ENCODE measurements around the gene IMMP2L. TPM values are rescaled to one million over a fixed set of nuclear protein-coding genes. Genes with fewer than 3 reads are reported as not detected.
A peak's percentile ranks its signal among the peaks of the same experiment; 100 is the strongest.

Gene IMMP2L
- total RNA-seq, 1 donor from 2014 or later = 29.7 TPM

- H3K27ac Mint-ChIP-seq = no peak overlapping the region
- H3K27me3 Mint-ChIP-seq = no peaks in the 10 kb centered on the region
- peaks cover 6% of the 10 kb centered on the region for H3K4me1 Mint-ChIP-seq (ENCODE audit: low read depth)
- no peaks in the 10 kb centered on the region for H3K36me3 Mint-ChIP-seq (ENCODE audit: insufficient read depth)
- TF ChIP-seq CTCF (IDR thresholded peaks at IDR 0.05; ENCODE audit: unreplicated experiment) = no peak
- H3K4me3 Mint-ChIP-seq (ENCODE audit: low read depth) = no peak overlapping the region
- H3K9me3 Mint-ChIP-seq (ENCODE audit: low read depth) = no peaks in the 10 kb centered on the region
- DNase-seq (ENCODE audit: low spot score, unreplicated experiment) = no peak
Observed at GRCh38 chr7:110724811-110725210, 837.5 kb downstream of the IMMP2L start.

- no peaks in the 10 kb centered on the region for H3K36me3 Mint-ChIP-seq (ENCODE audit: insufficient read depth)
- H3K4me3 Mint-ChIP-seq (ENCODE audit: low read depth) = no peak overlapping the region
- peaks cover 8% of the 10 kb centered on the region for H3K9me3 Mint-ChIP-seq (ENCODE audit: low read depth)
- DNase-seq (ENCODE audit: low spot score, unreplicated experiment) = no peak
- no peak for TF ChIP-seq CTCF (IDR thresholded peaks at IDR 0.05; ENCODE audit: unreplicated experiment)
- peaks cover 6% of the 10 kb centered on the region for H3K4me1 Mint-ChIP-seq (ENCODE audit: low read depth)
- no peak overlapping the region for H3K27ac Mint-ChIP-seq
- no peaks in the 10 kb centered on the region for H3K27me3 Mint-ChIP-seq
Observed at GRCh38 chr7:110721395-110721794, 840.9 kb downstream of the IMMP2L start.

- no peak for DNase-seq (ENCODE audit: low spot score, unreplicated experiment)
- Mint-ChIP-seq H3K9me3 (ENCODE audit: low read depth) (peaks cover 10% of the 10 kb centered on the region), H3K27ac (no peak overlapping the region), H3K4me1 (ENCODE audit: low read depth) (peaks cover 6% of the 10 kb centered on the region), H3K36me3 (ENCODE audit: insufficient read depth) (no peaks in the 10 kb centered on the region), H3K4me3 (ENCODE audit: low read depth) (no peak overlapping the region), H3K27me3 (no peaks in the 10 kb centered on the region)
- no peak for TF ChIP-seq CTCF (IDR thresholded peaks at IDR 0.05; ENCODE audit: unreplicated experiment)
Observed at GRCh38 chr7:110720626-110721025, 841.7 kb downstream of the IMMP2L start.

- Mint-ChIP-seq H3K27ac (no peak overlapping the region), H3K27me3 (no peaks in the 10 kb centered on the region), H3K4me3 (ENCODE audit: low read depth) (no peak overlapping the region), H3K9me3 (ENCODE audit: low read depth) (peaks cover 17% of the 10 kb centered on the region), H3K36me3 (ENCODE audit: insufficient read depth) (peaks cover 1% of the 10 kb centered on the region), H3K4me1 (ENCODE audit: low read depth) (peaks cover 4% of the 10 kb centered on the region)
- DNase-seq (ENCODE audit: low spot score, unreplicated experiment) = no peak
- no peak for TF ChIP-seq CTCF (IDR thresholded peaks at IDR 0.05; ENCODE audit: unreplicated experiment)
Observed at GRCh38 chr7:110719741-110720140, 842.6 kb downstream of the IMMP2L start.

- Mint-ChIP-seq H3K27me3 (no peaks in the 10 kb centered on the region), H3K9me3 (ENCODE audit: low read depth) (peaks cover 17% of the 10 kb centered on the region), H3K36me3 (ENCODE audit: insufficient read depth) (peaks cover 1% of the 10 kb centered on the region), H3K4me1 (ENCODE audit: low read depth) (peaks cover 3% of the 10 kb centered on the region), H3K4me3 (ENCODE audit: low read depth) (no peak overlapping the region), H3K27ac (peak overlapping the region; percentile 15)
- no peak for TF ChIP-seq CTCF (IDR thresholded peaks at IDR 0.05; ENCODE audit: unreplicated experiment)
- no peak for DNase-seq (ENCODE audit: low spot score, unreplicated experiment)
Observed at GRCh38 chr7:110718503-110719205, 843.6 kb downstream of the IMMP2L start.

All from progenitor cell of endocrine pancreas (in vitro differentiated cells).